A549 (cell line): ENCODE data around the gene ACOT4. TPM values are rescaled to one million over a fixed set of nuclear protein-coding genes. Genes with fewer than 3 reads are reported as not detected.

Source experiments
- ATAC-seq, 2 experiments: fragments of 200-7000 bp in 1 of 2; fragments of >200 bp in 1 of 2; cut with Nextera tagmentation in 1 of 2; cut with Tn5 transposase in 1 of 2; 3 replicates each; pipeline versions ENCODE4 v1.8.0 to v1.9.1; 2018 to 2020; ENCODE audit warnings: mild to moderate bottlenecking in 1 of 2, moderate library complexity in 1 of 2
- CTCF ChIA-PET: fragments of 300-600 bp; sonication (Branson Sonifier 250); formaldehyde crosslinking; extraction: SDS; loops from one replicate; lab custom pipeline; 2021; ENCODE audit warnings: antibody characterized with exemption, inconsistent platforms; lab: Yijun Ruan, JAX
- POLR2A ChIA-PET: fragments of 350-600 bp; formaldehyde crosslinking; extraction: SDS; loops from one replicate; lab custom pipeline; 2021; ENCODE audit warnings: antibody characterized with exemption, inconsistent platforms; lab: Yijun Ruan, JAX
- DNase-seq, 2 experiments: peaks; one replicate each; pipeline versions ENCODE4 v3.0.0 to v3.0.0-alpha.2; 2011 to 2016; ENCODE audit warnings: low read depth in 1 of 2, low spot score in 1 of 2
- FAIRE-seq: peaks from 2 replicates; lab custom pipeline; 2011; peaks lifted over from hg19 to GRCh38; lab: Jason Lieb, UNC
- H3K27ac ChIP-seq, 2 experiments: fragments of >200 bp; sonication (Bioruptor Twin); formaldehyde crosslinking; 3 replicates each; pipeline ENCODE4 v1.5.1; 2016 to 2017
- H3K4me1 ChIP-seq: fragments of >200 bp; sonication (Bioruptor Twin); formaldehyde crosslinking; 3 replicates; pipeline ENCODE4 v1.6.1; 2016
- H3K4me2 ChIP-seq: fragments of >200 bp; sonication (Bioruptor Twin); formaldehyde crosslinking; 3 replicates; pipeline ENCODE4 v1.6.1; 2016
- H3K4me3 ChIP-seq: fragments of >200 bp; sonication (Bioruptor Twin); formaldehyde crosslinking; 3 replicates; pipeline ENCODE4 v1.5.1; 2016
- H3K9me3 ChIP-seq: fragments of >200 bp; sonication (Bioruptor Twin); formaldehyde crosslinking; 3 replicates; pipeline ENCODE4 v1.6.1; 2016
- BCL3 ChIP-seq: fragments of >200 bp; sonication (Bioruptor Twin); formaldehyde crosslinking; IDR thresholded peaks from 3 replicates; pipeline ENCODE4 v1.6.1; 2016
- CEBPB ChIP-seq, 2 experiments: fragments of >200 bp in 1 of 2; sonication (Bioruptor Twin) in 1 of 2; formaldehyde crosslinking in 1 of 2; IDR thresholded peaks; 2 replicates each; pipeline ENCODE4 v1.6.1; 2012 to 2016
- CHD2 ChIP-seq: fragments of 150-350 bp; IDR thresholded peaks from 2 replicates; pipeline ENCODE4 v1.6.1; 2014; ENCODE audit warnings: low read length; ENCODE audit not compliant: partially characterized antibody
- EP300 ChIP-seq, 2 experiments: fragments of >200 bp; sonication (Bioruptor Twin); formaldehyde crosslinking; IDR thresholded peaks; 2 replicates in 1 of 2; 3 replicates in 1 of 2; pipeline ENCODE4 v1.6.1; 2016 to 2017
- FOSB ChIP-seq: fragments of 250-450 bp; sonication (Bioruptor Pico); IDR thresholded peaks from 2 replicates; pipeline ENCODE4 v1.5.0; 2020; ENCODE audit warnings: mild to moderate bottlenecking, moderate library complexity
- HEYL ChIP-seq: fragments of 250-450 bp; sonication (Bioruptor Pico); IDR thresholded peaks from 2 replicates; pipeline ENCODE4 v1.8.0; 2021; ENCODE audit warnings: mild to moderate bottlenecking, moderate library complexity
- HMGXB4 ChIP-seq: fragments of 250-450 bp; sonication (Bioruptor Pico); IDR thresholded peaks from 2 replicates; pipeline ENCODE4 v1.5.0; 2021; ENCODE audit warnings: mild to moderate bottlenecking, moderate library complexity, borderline replicate concordance
- HOXB13 ChIP-seq: fragments of 250-450 bp; sonication (Bioruptor Pico); IDR thresholded peaks from 2 replicates; pipeline ENCODE4 v1.5.0; 2020; ENCODE audit warnings: low read depth, mild to moderate bottlenecking, moderate library complexity
- KDM5A ChIP-seq: fragments of 200-600 bp; sonication (generic); IDR thresholded peaks from 2 replicates; pipeline ENCODE4 v1.6.1; 2016; ENCODE audit warnings: antibody characterized with exemption, mild to moderate bottlenecking
- MAZ ChIP-seq: fragments of 150-350 bp; IDR thresholded peaks from 2 replicates; pipeline ENCODE4 v1.6.1; 2014; ENCODE audit warnings: antibody characterized with exemption, low read depth, low read length, borderline replicate concordance
- MYC ChIP-seq: IDR thresholded peaks from 2 replicates; pipeline ENCODE4 v1.6.1; 2012; ENCODE audit warnings: mild to moderate bottlenecking, inconsistent platforms, low read length, improper control_type of control experiment, borderline replicate concordance
- NFE2L2 ChIP-seq: fragments of 150-350 bp; conservative IDR thresholded peaks from 2 replicates; pipeline ENCODE4 v1.6.1; 2014; ENCODE audit warnings: low read length
- POLR2AphosphoS2 ChIP-seq: conservative IDR thresholded peaks from 2 replicates; pipeline ENCODE4 v1.6.1; 2012; ENCODE audit warnings: low read length, improper control_type of control experiment, inconsistent platforms
- RCOR1 ChIP-seq: fragments of 150-350 bp; IDR thresholded peaks from 2 replicates; pipeline ENCODE4 v1.6.1; 2014; ENCODE audit warnings: antibody characterized with exemption, low read length, low read depth
- RFX5 ChIP-seq: fragments of 450-650 bp; IDR thresholded peaks from 2 replicates; pipeline ENCODE4 v1.7.1; 2014; ENCODE audit warnings: antibody characterized with exemption, mild to moderate bottlenecking, moderate library complexity
- RNF2 ChIP-seq: fragments of 200-600 bp; sonication (generic); IDR thresholded peaks from 2 replicates; pipeline ENCODE4 v1.6.1; 2016; ENCODE audit warnings: low read depth, mild to moderate bottlenecking, antibody characterized with exemption, moderate library complexity, borderline replicate concordance
- ZFP36 ChIP-seq: fragments of 450-650 bp; IDR thresholded peaks from 2 replicates; pipeline ENCODE4 v1.6.1; 2014; ENCODE audit warnings: borderline replicate concordance; ENCODE audit not compliant: partially characterized antibody
- ZNF302 ChIP-seq: fragments of 250-450 bp; sonication (Bioruptor Pico); IDR thresholded peaks from 2 replicates; pipeline ENCODE4 v1.9.0; 2021; ENCODE audit warnings: inconsistent platforms, mild to moderate bottlenecking, moderate library complexity
- WGBS: methylation state at CpG from one replicate; pipeline ENCODE4 v1.1.6; 2017; ENCODE audit errors: missing lambda C conversion rate; 5-methylcytosine and 5-hydroxymethylcytosine counted together
- polyA plus RNA-seq, 4 experiments: library from polyadenylated mRNA; depleted of rRNA in 3 of 4; stranded (reverse); fragments of >200 nt; fragmentation: RNase III in 1 of 4; extraction: RNeasy Plus Mini Kit Qiagen cat#74134 plus additional on column Dnase treatment in 1 of 4; gene quantifications; 2 replicates in 3 of 4; 3 replicates in 1 of 4; pipeline ENCODE4 v1.2.3, GENCODE V29; 2011 to 2017
- TF ChIP-seq, protein P1 (sequence below): IDR thresholded peaks from 2 replicates; pipeline ENCODE4 v1.6.1; 2012
- TF ChIP-seq, protein P2 (sequence below): fragments of >200 bp; sonication (Bioruptor Twin); formaldehyde crosslinking; IDR thresholded peaks from 2 replicates; pipeline ENCODE4 v1.6.1; 2016
- TF ChIP-seq, protein P3 (sequence below): fragments of 150-350 bp; IDR thresholded peaks from 2 replicates; pipeline ENCODE4 v1.6.1; 2014; ENCODE audit warnings: low read depth, mild to moderate bottlenecking, low read length

Gene ACOT4
- polyA plus RNA-seq, 2 of the 4 experiments (the other 2 are of a cell fraction) = 1.6 to 2.7 TPM

GRCh38 chr14:73599499-73599898, 7.8 kb downstream of the ACOT4 start:
- TF ChIP-seq HOXB13 (no peak), RCOR1 (no peak), ZNF302 (CRISPR knock-in tag) (no peak), HMGXB4 (CRISPR knock-in tag) (no peak), ZFP36 (no peak), FOSB (CRISPR knock-in tag) (no peak), CEBPB (IDR thresholded peaks at IDR 0.05) (no peak), HEYL (CRISPR knock-in tag) (no peak), CHD2 (no peak), MYC (no peak), EP300 (IDR thresholded peaks at IDR 0.05) (no peak), MAZ (no peak), POLR2AphosphoS2 (no peak)
- TF ChIP-seq, protein P1, sequence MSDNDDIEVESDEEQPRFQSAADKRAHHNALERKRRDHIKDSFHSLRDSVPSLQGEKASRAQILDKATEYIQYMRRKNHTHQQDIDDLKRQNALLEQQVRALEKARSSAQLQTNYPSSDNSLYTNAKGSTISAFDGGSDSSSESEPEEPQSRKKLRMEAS = no peak
- TF ChIP-seq, protein P2, sequence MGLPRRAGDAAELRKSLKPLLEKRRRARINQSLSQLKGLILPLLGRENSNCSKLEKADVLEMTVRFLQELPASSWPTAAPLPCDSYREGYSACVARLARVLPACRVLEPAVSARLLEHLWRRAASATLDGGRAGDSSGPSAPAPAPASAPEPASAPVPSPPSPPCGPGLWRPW = no peak
- TF ChIP-seq, protein P3, sequence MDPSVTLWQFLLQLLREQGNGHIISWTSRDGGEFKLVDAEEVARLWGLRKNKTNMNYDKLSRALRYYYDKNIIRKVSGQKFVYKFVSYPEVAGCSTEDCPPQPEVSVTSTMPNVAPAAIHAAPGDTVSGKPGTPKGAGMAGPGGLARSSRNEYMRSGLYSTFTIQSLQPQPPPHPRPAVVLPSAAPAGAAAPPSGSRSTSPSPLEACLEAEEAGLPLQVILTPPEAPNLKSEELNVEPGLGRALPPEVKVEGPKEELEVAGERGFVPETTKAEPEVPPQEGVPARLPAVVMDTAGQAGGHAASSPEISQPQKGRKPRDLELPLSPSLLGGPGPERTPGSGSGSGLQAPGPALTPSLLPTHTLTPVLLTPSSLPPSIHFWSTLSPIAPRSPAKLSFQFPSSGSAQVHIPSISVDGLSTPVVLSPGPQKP = no peak
- no peaks in the 10 kb centered on the region for H3K9me3 ChIP-seq
- no peak for DNase-seq
- H3K4me1 ChIP-seq = no peaks in the 10 kb centered on the region
- ChIA-PET CTCF (interaction anchor here (0.6 to 1.3 kb wide), 3 partner anchors 21 to 96 kb away, joined by 3 to 5 read pairs (median 4); no protein-coding TSS in a partner anchor), POLR2A (interaction anchor here (1.4 kb wide), 1 partner anchor 13 kb away, joined by 3 read pairs; the partner anchor contains the start of gene ACOT6)
- H3K27ac ChIP-seq = no peak overlapping the region
- no peak for ATAC-seq
- H3K4me2 ChIP-seq = no peak overlapping the region
- no peak overlapping the region for H3K4me3 ChIP-seq
- FAIRE-seq = no peak

- H3K27ac ChIP-seq = no peak overlapping the region
- H3K4me2 ChIP-seq = no peak overlapping the region
- TF ChIP-seq BCL3 = no peak
- TF ChIP-seq MYC = no peak
- no peak for TF ChIP-seq KDM5A
- TF ChIP-seq MAZ = no peak
- no peak for TF ChIP-seq CEBPB (IDR thresholded peaks at IDR 0.05)
- TF ChIP-seq, protein P3 = no peak
- no peak for TF ChIP-seq NFE2L2
- TF ChIP-seq RNF2 = no peak
- TF ChIP-seq, protein P1 = no peak
- TF ChIP-seq RFX5 = no peak
- TF ChIP-seq, all 56 proteins: peak for 0
- POLR2A ChIA-PET = no interaction called here
- H3K9me3 ChIP-seq = no peaks in the 10 kb centered on the region
- no peaks in the 10 kb centered on the region for H3K4me1 ChIP-seq
- WGBS = 39% methylated on average over 3 of the region's 3 CpGs
- no peak overlapping the region for H3K4me3 ChIP-seq
- no peak for FAIRE-seq
- CTCF ChIA-PET = interaction anchor here (0.8 to 1.2 kb wide), 2 partner anchors 11 to 21 kb away, joined by 3 read pairs; no protein-coding TSS in a partner anchor
- ATAC-seq = no peak
- no peak for DNase-seq
These were observed 11.3 kb downstream of the ACOT4 start for GRCh38 chr14:73602994-73603393.
